Effector CD8-positive, alpha-beta T cell (primary cell): Measurements from ENCODE around the gene KLHL40.

Experiments
- DNase-seq: peaks from one replicate; lab custom pipeline; 2025; lab: John Stamatoyannopoulos, UW

KLHL40 gene

DNA sequence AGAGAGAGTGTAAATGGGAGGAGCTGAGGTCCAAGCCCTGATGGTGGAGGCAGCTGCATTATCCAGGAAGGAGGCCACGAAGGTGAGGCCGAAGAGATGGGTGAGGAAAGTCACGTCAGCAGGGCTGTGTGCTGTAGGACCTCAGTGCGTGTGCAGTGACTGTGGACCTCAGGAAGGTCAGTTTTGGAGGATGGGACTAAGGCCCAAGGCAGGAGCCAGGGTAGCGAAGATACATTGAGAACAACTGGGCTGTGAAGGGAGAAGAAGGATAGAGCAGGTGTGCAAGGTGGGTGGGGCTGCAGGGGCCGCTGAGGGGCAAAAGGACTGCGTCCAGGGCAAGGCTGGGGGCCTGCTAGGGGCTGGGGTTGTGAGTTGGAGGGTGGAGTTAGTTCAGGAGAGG is 4.9 kb downstream of the KLHL40 start:
- DNase-seq = no peak

DNA sequence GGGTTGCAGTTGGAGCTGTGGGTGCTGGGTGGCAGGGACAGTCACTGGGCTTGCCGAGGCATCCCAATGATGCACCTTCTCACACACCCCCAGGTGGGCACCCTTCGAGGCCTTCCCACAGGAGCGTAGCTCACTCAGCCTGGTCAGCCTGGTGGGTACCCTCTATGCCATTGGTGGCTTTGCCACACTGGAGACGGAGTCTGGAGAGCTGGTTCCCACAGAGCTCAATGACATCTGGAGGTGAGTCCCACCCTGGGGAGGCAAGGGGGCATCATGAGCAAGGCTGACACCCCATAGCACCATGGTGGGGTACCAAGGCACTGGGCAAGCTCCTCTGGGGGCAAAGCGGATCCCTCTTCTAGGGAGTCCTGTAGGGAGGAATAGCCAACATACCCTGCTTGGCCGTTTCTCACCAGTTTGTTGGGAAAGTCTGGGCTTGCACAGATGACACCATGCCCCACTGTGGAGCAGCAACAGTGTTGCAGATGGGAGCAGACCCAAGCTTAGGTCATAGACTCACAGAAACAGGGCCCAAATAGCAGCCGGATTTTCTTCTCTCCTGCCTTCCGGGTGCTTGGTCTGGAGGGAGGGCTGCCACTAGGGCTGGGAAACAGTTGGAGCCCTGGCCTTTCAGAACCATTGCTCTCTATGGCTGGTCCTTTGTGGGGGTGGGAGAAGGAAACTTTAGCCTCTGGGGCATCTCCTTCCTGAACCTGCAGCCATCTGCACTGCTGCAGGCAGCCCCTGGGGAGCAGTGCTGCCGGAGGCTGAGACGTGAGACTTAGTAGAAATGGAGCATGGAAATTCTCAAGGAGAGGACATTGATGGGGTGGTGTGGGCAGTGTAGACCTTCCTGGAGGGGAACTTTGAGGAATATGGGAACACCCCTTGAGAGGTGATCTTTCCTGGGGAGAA is 5.7 kb downstream of the KLHL40 start:
- DNase-seq = no peak

DNA sequence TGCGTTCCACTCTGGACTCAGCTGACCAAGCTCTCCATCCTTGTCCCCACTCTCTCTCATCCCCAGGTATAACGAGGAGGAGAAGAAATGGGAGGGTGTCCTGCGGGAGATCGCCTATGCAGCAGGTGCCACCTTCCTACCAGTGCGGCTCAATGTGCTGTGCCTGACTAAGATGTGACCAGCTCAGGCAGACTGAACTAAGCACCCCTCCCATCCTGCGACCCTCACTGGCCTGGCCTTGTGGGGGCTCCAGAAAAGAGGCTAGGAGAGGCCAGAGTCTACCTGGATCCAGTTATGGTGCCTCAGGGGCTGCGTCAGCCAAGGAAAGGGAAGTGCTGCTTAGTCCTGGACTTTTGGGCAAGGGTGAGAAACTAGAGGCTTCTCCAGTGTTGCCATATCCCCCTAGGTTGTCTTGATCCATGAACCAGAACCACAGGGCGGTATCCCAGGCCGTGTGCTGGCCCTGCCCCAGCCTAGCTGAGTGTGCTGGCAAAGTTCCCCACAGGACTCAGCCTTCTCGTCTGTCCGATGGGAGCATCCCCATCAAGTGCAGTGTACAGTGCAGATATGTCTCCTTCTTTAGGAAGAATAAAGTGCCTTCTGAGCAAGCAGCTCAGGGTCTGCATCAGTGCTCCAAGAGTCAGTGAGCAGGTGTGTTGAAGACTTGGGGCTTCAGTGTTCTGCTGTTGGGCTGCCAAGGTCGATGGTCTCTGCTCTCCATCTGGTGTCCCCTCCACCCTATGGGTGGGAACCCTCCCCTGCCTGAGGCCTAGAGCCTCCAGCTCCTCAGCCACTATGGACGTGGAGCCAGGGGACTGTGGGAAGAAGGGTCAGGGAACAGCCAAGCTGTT is 6.7 kb downstream of the KLHL40 start:
- DNase-seq = no peak

DNA sequence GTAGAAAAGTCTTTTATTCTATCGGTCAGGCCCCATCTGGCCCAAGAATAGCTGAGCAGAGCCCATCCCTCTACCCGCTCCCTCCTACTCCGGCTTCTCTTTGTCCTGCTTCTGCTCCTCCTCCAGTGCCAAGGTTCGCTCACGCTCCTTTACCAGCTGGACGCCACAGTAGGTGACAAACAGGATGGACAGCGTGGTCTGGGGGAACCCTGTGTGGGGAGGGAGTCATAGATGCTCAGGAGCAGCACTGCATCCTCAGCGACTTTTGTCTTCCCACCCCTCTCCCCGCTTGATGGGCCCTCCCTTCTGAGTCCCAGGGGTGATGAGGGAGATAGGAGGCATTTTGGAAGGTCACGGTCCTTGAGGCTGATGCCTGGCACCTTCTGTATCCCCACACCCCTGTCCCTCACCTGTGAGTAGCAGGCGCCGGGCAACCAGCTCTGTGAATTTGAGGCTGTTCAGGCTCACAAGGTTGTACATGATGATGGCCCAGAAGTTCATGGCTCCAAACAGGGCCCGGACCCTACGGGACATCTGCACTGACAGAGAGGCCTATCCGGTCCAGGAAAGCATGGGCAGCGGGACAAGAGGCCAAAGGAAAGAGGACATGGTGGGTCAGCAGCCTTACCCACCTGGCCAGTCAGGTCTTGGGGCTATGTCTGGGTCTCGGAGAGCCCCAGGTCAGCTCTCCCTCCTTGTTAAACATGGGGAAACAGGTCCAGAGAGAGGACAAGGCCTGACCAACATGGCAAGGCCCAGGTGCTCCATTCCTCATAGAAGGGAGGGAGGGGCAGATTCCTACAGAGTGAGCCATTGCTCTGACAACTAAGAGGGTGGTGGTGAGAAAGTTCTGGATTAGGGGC is 7.6 kb downstream of the KLHL40 start:
- DNase-seq = no peak

DNA sequence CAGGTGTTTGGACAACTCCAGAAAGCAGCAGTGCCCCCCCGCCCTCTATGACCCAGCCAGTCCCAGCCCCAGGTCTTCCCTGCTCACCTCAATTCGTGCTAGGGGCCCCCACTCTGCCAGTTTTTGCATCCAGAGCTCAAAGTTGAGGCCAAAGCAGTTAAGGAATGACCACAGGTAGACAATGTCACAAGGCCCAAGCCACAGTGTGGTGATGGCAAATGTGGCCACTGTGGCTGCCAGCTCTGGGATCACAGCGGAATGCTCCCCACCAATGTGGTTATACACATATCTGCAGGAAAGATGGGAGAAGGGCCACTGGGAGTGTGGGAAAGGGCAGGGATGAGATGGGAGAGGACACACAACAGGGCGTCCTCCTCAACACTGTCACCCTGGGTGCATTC is 8.2 kb downstream of the KLHL40 start:
- DNase-seq = no peak

DNA sequence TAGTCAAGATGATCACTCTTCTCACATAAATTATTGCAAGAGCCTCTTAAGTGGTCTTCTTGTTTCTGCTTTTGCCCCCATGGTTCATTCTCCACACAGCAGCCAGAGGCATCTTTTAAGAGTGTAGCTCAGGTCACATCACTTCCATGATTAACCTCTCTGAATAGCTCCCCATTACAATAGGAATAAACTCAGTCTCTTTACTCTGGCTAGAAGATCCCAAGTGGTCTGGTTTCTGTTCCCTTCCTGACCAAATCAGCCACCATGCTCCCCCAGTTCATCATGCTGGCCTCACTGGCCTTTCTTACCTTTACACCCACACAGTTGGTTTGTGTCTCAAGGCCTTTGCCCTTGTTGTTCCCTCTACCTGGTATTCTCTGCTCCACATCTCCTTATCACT is 9.0 kb downstream of the KLHL40 start:
- DNase-seq = no peak

DNA sequence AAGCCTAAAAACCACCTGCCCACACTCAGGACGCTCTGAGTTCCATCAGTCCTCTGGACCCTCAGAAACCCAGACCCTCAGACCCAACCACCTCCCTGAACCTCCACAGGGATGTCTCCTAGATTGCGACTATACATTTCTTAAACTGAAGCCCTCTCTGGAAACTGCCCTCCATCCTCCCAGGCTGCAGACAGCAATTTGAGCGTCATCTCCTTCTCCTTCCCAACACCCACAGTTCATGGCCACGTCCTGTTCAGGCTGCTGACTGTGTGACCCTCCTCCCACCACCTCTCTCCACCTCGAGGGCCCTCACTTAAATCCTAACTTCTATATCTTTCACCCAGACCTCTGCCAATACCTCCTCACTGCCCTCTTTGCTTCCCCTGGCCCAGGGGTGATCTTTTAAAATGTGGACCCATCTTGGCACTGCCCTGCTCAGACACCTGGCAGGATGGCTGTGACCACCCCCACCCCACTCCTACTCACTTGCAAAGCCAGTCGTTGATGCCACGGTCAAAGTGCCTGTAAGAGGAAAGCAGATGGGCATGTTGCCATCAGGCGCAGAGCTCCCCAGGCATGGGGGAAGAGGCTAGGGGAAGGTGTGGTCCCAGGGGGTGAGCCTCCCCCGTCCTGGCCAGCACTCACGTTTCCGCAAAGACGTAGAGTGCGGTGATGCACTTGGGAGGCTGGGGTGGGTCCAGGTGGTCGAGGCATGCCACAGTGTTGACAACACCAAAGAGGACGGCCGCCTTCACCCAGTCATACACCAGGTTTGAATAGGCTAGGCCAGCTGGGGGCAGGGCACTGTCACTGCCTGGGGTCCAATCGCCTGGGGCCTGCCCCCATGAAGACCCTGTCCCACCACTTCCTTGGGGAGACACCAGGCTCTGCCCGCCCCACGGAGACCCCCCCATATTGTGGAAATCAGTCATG is 11.3 kb downstream of the KLHL40 start:
- no peak for DNase-seq

DNA sequence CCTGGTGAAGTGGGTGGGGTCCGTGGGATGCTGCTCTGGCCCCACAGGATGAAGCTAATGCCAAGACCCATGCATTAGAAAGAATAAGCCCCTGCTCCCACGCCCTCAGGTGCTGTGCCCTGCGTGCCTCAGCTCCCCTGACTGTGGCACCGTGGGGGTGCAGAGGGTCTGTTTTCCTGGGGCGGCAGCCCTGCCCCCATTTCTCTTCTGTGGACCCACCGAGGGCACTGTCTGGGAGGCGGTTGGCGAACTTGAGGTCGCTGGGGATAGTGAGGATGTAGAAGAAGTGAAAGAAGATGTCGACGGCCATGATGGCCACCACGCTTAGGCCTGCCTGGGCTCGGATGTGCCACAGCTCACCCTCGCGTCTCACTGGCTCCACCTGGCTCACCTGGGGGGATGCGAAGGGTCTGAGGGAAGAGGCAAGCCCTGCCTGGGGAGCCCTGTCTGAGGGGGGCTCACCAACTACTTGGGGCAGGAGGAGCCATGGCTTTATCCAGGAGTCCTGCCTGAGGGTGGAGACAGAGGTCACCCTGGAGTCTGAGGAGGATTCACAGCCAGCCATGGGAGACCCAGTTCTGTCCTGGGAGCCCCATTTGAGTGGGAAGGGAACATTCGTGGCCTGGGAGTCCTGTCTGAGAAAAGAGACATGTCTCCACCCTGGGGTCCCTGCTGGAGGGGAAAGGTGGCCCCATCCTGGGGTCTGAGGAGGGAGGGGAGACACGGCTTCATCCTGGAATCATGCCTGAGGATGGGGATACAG is 12.1 kb downstream of the KLHL40 start:
- no peak for DNase-seq

DNA sequence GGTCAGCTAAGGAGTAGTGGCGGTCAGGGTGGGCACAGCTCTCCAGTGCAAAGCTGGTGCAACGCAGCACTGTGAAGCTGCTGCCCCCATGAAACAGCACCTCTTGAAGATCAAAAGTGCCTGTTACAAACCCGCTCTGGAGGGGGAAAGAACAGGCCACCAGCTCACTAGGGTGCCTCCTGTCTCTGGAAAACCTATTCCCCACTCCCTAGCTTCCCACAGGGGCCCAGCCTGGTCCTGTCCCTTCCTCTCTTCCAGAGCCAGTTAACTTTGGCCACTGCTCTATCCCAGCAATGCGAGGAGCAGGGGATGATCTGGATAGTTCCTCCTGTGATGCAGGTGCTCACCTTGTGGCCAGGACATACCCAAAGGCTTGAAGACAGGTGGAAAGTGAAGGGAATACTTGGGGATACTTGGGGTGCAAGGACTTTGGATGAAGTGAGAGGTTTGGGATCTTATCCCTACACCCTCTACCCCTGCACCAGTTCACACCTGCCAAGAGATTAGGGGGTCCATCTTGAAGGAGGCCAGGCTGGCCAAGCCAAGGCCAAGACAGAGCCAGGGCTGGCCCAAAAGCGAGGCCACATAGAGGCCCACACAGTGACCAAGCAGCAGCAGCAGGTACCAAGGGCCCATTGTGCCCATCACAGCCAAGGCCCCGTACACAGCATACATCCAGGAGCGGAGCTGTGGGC is 13.0 kb downstream of the KLHL40 start:
- DNase-seq = no peak

DNA sequence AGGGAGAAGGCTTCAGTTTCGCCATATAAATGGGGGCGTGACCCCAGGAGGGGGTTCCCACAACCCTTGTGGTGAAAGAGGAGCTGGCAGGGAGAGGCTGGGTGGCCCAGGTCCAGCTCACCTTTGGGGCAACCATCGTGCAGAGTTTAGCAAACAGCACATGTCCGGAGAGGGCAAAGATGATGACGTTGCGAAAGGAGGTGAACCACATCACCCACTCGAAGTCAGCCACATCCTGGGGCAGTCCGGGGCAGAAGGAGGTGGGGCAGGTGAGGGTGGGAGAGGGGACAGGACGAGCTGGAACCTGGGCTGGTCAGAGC is 13.5 kb downstream of the KLHL40 start:
- no peak for DNase-seq

DNA sequence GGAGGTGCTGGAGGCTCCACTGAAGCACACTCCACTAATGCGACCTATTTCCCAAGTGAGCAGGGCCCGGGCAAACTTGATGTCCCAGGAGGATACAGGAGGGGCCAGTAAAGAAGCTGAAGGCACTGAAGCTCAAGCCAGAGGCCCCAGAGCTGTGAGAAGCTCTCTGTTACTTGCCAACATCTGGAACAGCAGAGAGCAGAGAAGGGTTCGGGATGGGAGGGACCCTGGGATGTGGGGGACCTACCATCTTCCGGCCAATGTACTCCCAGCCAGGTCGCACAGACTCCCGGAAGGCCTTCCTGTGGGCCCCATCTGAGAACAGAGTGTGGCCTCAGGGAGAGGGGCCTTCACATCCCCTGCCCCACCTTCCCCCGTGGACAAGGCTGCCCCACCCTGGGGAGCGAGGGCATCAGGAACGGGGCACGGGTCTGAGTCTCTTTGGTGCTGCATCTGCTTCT is 14.2 kb downstream of the KLHL40 start:
- no peak for DNase-seq

DNA sequence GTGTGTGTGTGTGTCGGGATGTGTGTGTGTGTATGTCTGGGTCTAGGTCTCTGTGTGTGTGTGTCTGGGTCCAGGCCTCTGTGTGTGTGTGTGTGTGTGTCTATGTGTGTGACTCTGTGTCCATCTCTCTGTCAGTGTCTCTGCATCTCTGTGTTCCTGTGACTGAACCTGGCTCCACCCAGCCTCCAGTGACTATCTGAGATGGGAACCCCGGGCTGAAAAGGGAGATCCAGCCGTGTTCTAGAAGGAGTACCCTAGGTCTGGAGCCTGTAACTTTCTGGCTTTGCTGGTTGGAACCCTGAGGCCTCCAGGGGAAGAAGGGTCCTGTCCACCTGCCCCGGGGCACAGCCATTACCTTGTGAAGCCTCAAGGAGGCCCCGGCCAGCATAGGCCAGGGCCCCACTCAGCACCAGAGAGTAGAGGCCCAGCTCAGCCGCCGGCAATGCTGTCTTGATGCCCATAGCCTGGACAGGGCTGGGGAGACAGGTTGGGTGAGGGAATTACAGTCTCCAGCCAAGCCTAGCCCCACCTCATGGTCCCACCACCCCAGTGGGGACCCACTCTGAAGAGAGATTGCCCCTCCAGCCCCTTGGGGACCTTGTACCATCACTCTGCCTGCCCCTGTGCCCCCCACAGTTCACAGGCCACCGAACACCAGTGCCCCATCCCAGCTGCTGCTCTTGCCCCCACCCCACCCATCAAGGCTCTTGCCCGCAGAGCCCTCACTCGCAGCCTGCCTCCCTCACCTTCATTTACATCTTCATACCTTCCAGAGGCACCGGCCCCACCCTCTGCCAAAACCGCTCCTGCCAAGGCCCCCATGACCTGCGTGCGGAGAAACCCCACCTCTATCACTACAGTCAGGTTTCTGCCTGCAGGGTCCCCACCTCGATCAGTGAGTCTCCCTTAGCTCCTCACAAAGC is 15.3 kb downstream of the KLHL40 start:
- DNase-seq = no peak

DNA sequence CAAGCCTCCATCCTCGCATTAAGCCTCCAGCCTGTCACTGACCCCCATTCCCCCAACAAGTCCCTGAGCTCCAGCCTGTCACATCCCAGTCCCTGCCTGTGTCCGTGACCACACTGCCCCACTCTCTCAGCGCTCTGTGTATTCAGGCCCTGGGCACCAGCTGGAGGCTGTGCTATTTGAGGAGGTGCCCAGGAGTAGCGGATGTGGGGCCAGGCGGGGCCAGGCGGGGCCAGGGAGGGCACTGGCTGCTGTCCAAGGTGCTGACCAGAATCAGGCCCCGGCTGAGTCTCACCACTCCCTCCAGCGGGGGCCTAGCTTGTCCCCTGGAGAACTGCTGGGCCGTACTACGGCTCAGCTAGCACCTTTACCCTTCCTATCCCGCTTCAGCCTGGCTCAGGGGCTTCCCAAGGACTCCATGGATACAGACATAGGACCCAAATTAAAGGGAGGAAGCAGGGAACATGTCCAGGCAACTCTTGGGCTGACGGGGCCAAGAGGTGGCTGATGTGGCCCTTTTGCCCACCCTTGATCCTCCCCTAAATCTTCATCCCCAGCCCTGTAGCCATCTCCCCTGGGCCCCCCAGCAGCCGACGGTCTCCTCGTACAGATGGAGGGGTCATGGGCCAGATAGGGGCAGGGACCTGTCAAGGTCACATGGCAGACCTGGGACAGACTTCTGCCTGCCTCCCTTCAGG is 16.2 kb downstream of the KLHL40 start:
- no peak for DNase-seq

DNA sequence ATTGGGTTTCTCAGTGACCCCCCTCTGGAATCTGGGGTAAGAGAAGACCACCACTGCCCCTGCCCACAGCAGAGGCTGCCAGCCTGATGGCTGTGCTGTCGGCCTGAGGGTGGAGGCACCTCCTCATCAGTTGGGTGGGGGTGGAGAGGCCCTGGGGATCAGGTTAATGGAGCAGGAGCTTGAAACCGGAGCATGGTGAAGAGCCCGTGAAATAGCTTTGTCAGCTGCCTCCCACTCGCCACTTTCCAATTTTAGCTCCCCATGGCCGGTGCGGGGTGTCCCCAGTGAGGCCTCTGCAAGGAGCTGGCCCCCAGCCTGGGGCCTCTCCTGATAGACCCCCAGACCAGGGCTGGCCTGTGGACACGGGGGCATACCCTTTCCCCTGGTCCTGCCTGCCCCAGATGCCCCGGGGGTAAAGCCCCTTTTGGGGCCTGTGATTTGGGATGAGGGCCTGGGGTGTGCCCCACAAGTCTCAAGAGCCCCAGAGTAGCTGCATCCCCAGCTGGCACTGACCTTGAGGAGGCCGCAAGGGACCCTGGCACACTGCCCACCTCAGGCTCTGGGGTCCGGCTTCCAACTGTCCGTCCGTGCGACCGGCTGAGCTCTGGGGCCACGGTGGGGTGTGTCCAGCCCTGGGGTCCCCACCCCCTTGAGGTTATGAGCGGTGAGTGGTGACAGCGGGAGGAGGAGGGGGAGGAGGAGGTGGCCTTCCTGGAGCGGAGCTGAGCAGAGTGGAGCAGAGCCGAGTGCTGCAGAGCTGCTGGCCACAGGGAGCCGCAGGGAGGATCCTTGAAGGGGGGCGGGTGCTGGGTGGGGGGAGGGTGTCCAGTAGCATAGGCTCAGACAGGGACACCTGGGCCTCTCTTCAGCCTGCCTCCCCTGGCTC is 17.0 kb downstream of the KLHL40 start, which contains the start of gene HHATL:
Gene HHATL (minus strand): TSS at position 733 of the 886 bp plus-strand sequence. CDS start 1,972 bp downstream, outside the sequence.
- no peak for DNase-seq

DNA sequence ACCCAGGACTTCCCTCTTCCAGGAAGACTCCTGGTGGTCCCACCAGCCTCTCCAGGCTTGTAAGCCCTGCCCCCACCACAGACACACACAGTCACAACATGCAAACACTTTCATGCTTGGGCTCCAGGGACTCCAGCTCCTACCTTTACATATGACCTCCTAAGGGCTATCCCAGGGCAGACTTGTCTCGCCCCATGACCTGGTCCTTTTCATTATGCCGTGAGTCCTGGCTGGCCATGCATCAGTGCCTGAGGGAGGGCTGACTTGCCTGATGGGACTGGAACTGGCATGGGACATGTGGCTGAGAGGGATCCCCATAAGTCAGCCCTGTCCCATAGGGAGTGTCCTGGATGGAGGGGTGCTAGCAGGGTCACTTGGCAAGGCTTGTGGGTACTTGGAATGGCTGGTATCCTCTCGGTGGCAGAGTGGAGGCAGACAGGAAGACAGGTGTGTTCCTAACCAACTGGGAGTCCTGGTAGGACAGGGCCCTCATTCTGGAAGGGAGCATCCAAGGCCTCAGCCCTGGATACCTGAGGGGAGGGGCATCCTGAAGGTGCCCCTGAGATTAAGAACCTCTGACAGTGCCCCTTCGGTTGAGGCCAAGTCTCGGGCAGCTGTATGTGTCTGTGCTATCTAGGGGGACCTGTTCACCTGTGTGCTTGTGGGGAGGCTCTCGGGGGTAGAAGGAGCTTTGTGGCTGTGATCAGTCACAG is 17.8 kb downstream of the KLHL40 start:
- DNase-seq = no peak

DNA sequence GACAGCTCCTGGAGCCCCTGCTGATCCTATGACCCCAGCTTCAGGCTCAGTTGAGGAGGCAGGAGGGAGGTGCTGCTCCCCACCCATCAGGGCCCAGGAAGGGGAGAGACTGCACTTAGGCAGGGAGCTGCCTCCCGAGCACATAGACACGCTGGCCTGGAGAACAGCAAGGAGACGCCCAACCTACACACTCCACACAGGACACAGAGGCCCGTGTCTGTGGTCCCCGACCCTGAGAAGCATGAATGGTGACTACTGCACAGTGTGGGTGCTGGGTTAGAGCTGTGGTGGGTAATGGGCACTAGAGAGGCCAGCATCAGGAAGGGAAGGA is 18.3 kb downstream of the KLHL40 start:
- no peak for DNase-seq
